Stimulated activated naive CD4-positive, alpha-beta T cell treated with Interleukin-2 at 50 U/mL for 16 hours (primary cell): ENCODE measurements around the gene C11orf54.

ENCODE experiments used
- DNase-seq: peaks from one replicate; lab custom pipeline; 2025; lab: John Stamatoyannopoulos, UW

C11orf54 gene

GRCh38 chr11:93741094-93741881, at the start of gene C11orf54, which contains the start of gene TAF1D:
Gene C11orf54 (plus strand): TSS chr11:93741672. CDS start chr11:93747394, 5,722 bp downstream.
Gene TAF1D (minus strand): TSS chr11:93741495. CDS start chr11:93739304, 2,191 bp downstream.
- DNase-seq = peak; percentile 96

GRCh38 chr11:93694109-93694508, 47.4 kb upstream of the C11orf54 start:
- DNase-seq = no peak

GRCh38 chr11:93694557-93694956, 46.9 kb upstream of the C11orf54 start:
- no peak for DNase-seq

- no peak for DNase-seq
Observed at GRCh38 chr11:93697611-93698010, 43.9 kb upstream of the C11orf54 start.

GRCh38 chr11:93700830-93701229, 40.6 kb upstream of the C11orf54 start:
- no peak for DNase-seq

- DNase-seq = no peak
Observed at GRCh38 chr11:93704237-93704636, 37.2 kb upstream of the C11orf54 start.

GRCh38 chr11:93710239-93710638, 31.2 kb upstream of the C11orf54 start:
- DNase-seq = no peak

- no peak for DNase-seq
Observed at GRCh38 chr11:93712678-93713077, 28.8 kb upstream of the C11orf54 start.

- DNase-seq = no peak
Observed at GRCh38 chr11:93715797-93716396, 25.6 kb upstream of the C11orf54 start.

GRCh38 chr11:93717501-93717900, 24.0 kb upstream of the C11orf54 start:
- DNase-seq = no peak

GRCh38 chr11:93718057-93718563, 23.4 kb upstream of the C11orf54 start:
- no peak for DNase-seq

- no peak for DNase-seq
Observed at GRCh38 chr11:93719310-93719709, 22.2 kb upstream of the C11orf54 start.

GRCh38 chr11:93720522-93720921, 20.9 kb upstream of the C11orf54 start:
- no peak for DNase-seq

GRCh38 chr11:93724089-93724488, 17.4 kb upstream of the C11orf54 start:
- no peak for DNase-seq

GRCh38 chr11:93727985-93728791, 13.3 kb upstream of the C11orf54 start:
- DNase-seq = no peak

- DNase-seq = no peak
Observed at GRCh38 chr11:93728792-93729128, 12.7 kb upstream of the C11orf54 start.

- DNase-seq = no peak
Observed at GRCh38 chr11:93729129-93729616, 12.3 kb upstream of the C11orf54 start.

- no peak for DNase-seq
Observed at GRCh38 chr11:93730108-93731107, 11.1 kb upstream of the C11orf54 start.

GRCh38 chr11:93732237-93732892, 9.1 kb upstream of the C11orf54 start:
- DNase-seq = no peak

GRCh38 chr11:93733474-93733873, 8.0 kb upstream of the C11orf54 start:
- DNase-seq = no peak
